H9 (cell line): Measurements from ENCODE around the gene KRT3. TPM values are rescaled to one million over a fixed set of nuclear protein-coding genes. Genes with fewer than 3 reads are reported as not detected.

Experiments
- DNase-seq: peaks from one replicate; pipeline ENCODE4 v3.0.0-alpha.2; 2017
- H2AFZ ChIP-seq: one replicate; pipeline ENCODE4 v1.6.1; 2013; ENCODE audit warnings: mild to moderate bottlenecking, low read length, control low read depth, moderate library complexity
- H2AK5ac ChIP-seq: 2 replicates; pipeline ENCODE4 v1.6.1; 2013; ENCODE audit warnings: low read length, control low read depth, mixed read lengths; ENCODE audit not compliant: insufficient read length
- H2BK120ac ChIP-seq: one replicate; pipeline ENCODE4 v1.6.1; 2013; ENCODE audit warnings: low read depth, mild to moderate bottlenecking, low read length, control low read depth, inconsistent platforms; ENCODE audit not compliant: poor library complexity, severe bottlenecking
- H2BK12ac ChIP-seq: 2 replicates; pipeline ENCODE4 v1.6.1; 2013; ENCODE audit warnings: low read length, control low read depth, mixed read lengths, low read depth; ENCODE audit not compliant: insufficient read length
- H2BK15ac ChIP-seq: 2 replicates; pipeline ENCODE4 v1.6.1; 2013; ENCODE audit warnings: low read depth, low read length, control low read depth
- H2BK20ac ChIP-seq: one replicate; pipeline ENCODE4 v1.6.1; 2013; ENCODE audit warnings: low read depth, mild to moderate bottlenecking, low read length, control low read depth, inconsistent platforms; ENCODE audit not compliant: poor library complexity, severe bottlenecking
- H2BK5ac ChIP-seq: 2 replicates; pipeline ENCODE4 v1.6.1; 2013; ENCODE audit warnings: low read length, control low read depth, mixed read lengths; ENCODE audit not compliant: insufficient read length
- H3K14ac ChIP-seq: 2 replicates; pipeline ENCODE4 v1.6.1; 2013; ENCODE audit warnings: low read length, control low read depth; ENCODE audit not compliant: insufficient read depth
- H3K18ac ChIP-seq: 2 replicates; pipeline ENCODE4 v1.6.1; 2013; ENCODE audit warnings: low read depth, mild to moderate bottlenecking, mixed read lengths, low read length, control low read depth; ENCODE audit not compliant: insufficient read length
- H3K23ac ChIP-seq: 2 replicates; pipeline ENCODE4 v1.6.1; 2013; ENCODE audit warnings: low read length, control low read depth, mixed read lengths, low read depth; ENCODE audit not compliant: insufficient read length
- H3K23me2 ChIP-seq: 2 replicates; pipeline ENCODE4 v1.6.1; 2013; ENCODE audit warnings: low read depth, mild to moderate bottlenecking, mixed read lengths, low read length, control low read depth; ENCODE audit not compliant: insufficient read length, poor library complexity, severe bottlenecking
- H3K27ac ChIP-seq: 2 replicates; pipeline ENCODE4 v1.5.1; 2013; ENCODE audit warnings: low read length, control low read depth, mixed read lengths, low read depth; ENCODE audit not compliant: insufficient read length
- H3K27me3 ChIP-seq: 2 replicates; pipeline ENCODE4 v1.6.1; 2013; ENCODE audit warnings: low read length, control low read depth, inconsistent platforms; ENCODE audit not compliant: insufficient read depth
- H3K4ac ChIP-seq: 2 replicates; pipeline ENCODE4 v1.6.1; 2013; ENCODE audit warnings: low read depth, mild to moderate bottlenecking, control low read depth, inconsistent platforms, low read length, moderate library complexity
- H3K4me1 ChIP-seq: 2 replicates; pipeline ENCODE4 v1.6.1; 2013; ENCODE audit warnings: low read length, control low read depth, inconsistent platforms; ENCODE audit not compliant: insufficient read depth
- H3K4me2 ChIP-seq: 2 replicates; pipeline ENCODE4 v1.6.1; 2013; ENCODE audit warnings: low read length, control low read depth, mixed read lengths; ENCODE audit not compliant: insufficient read length, insufficient read depth
- H3K56ac ChIP-seq: 2 replicates; pipeline ENCODE4 v1.6.1; 2013; ENCODE audit warnings: low read depth, mild to moderate bottlenecking, mixed read lengths, low read length, control low read depth; ENCODE audit not compliant: insufficient read length
- H3K79me1 ChIP-seq: 2 replicates; pipeline ENCODE4 v1.6.1; 2013; ENCODE audit warnings: low read depth, mild to moderate bottlenecking, moderate library complexity, low read length, control low read depth, inconsistent platforms; ENCODE audit not compliant: insufficient read depth, poor library complexity, severe bottlenecking
- H3K79me2 ChIP-seq: 2 replicates; pipeline ENCODE4 v1.6.1; 2013; ENCODE audit warnings: low read length, control low read depth, inconsistent platforms; ENCODE audit not compliant: insufficient read depth
- H3K9ac ChIP-seq: 2 replicates; pipeline ENCODE4 v1.6.1; 2013; ENCODE audit warnings: low read length, control low read depth, mixed read lengths; ENCODE audit not compliant: insufficient read length; ENCODE audit errors: extremely low read depth
- H3K9me3 ChIP-seq: one replicate; pipeline ENCODE4 v1.6.1; 2013; ENCODE audit warnings: low read depth, low read length, inconsistent platforms; ENCODE audit not compliant: control insufficient read depth
- H3T11ph ChIP-seq: one replicate; pipeline ENCODE4 v1.6.1; 2013; ENCODE audit warnings: mild to moderate bottlenecking, low read length, control low read depth, inconsistent platforms
- H4K20me1 ChIP-seq: one replicate; pipeline ENCODE4 v1.6.1; 2013; ENCODE audit not compliant: control insufficient read depth, insufficient read length, insufficient read depth
- H4K5ac ChIP-seq: 2 replicates; pipeline ENCODE4 v1.6.1; 2013; ENCODE audit warnings: low read depth, mild to moderate bottlenecking, mixed read lengths, low read length, control low read depth; ENCODE audit not compliant: insufficient read length
- H4K8ac ChIP-seq: replicated peaks from 2 replicates; pipeline ENCODE4 v1.6.1; 2013; ENCODE audit warnings: low read length, control low read depth, mixed read lengths, low read depth; ENCODE audit not compliant: insufficient read length
- H4K91ac ChIP-seq: 2 replicates; pipeline ENCODE4 v1.6.1; 2013; ENCODE audit warnings: low read depth, mild to moderate bottlenecking, moderate library complexity, mixed read lengths, low read length, control low read depth; ENCODE audit not compliant: insufficient read length
- H3K27ac Mint-ChIP-seq, 3 experiments: 2 replicates in 2 of 3; 3 replicates in 1 of 3; pipeline ENCODE4 v1.8.0; 2020 to 2021; ENCODE audit warnings: mixed read lengths in 3 of 3, mild to moderate bottlenecking in 1 of 3, moderate library complexity in 1 of 3
- H3K27me3 Mint-ChIP-seq: 2 replicates; pipeline ENCODE4 v1.8.0; 2021; ENCODE audit warnings: low read depth, mild to moderate bottlenecking, moderate library complexity, mixed read lengths
- H3K36me3 Mint-ChIP-seq, 3 experiments: 2 replicates in 2 of 3; 3 replicates in 1 of 3; pipeline ENCODE4 v1.8.0; 2020 to 2021; ENCODE audit warnings: low read depth in 3 of 3, mixed read lengths in 3 of 3; ENCODE audit not compliant: insufficient read depth in 1 of 3
- H3K4me1 Mint-ChIP-seq, 2 experiments: 2 replicates each; pipeline ENCODE4 v1.8.0; 2020; ENCODE audit warnings: mixed read lengths in 2 of 2
- H3K4me3 Mint-ChIP-seq, 2 experiments: 2 replicates in 1 of 2; 3 replicates in 1 of 2; pipeline ENCODE4 v1.8.0; 2020 to 2021; ENCODE audit warnings: mild to moderate bottlenecking in 2 of 2, mixed read lengths in 2 of 2, moderate library complexity in 1 of 2
- H3K9me3 Mint-ChIP-seq, 2 experiments: 2 replicates in 1 of 2; 3 replicates in 1 of 2; pipeline ENCODE4 v1.8.0; 2020; ENCODE audit warnings: mild to moderate bottlenecking in 2 of 2, mixed read lengths in 2 of 2, moderate library complexity in 1 of 2
- CTCF ChIP-seq: fragments of 200-600 bp; sonication (generic); conservative IDR thresholded peaks from 3 replicates; pipeline ENCODE4 v1.8.0; 2021; ENCODE audit warnings: antibody characterized with exemption, mild to moderate bottlenecking
- WGBS: extraction: QIAGEN DNeasy Blood & Tissue Kit; methylation state at CpG from one replicate; pipeline ENCODE4 v1.1.7; 2013; ENCODE audit warnings: missing lambda C conversion rate, low lambda C conversion rate, mixed read lengths; ENCODE audit not compliant: insufficient read length; ENCODE audit errors: extremely low coverage; 5-methylcytosine and 5-hydroxymethylcytosine counted together
- total RNA-seq: library from RNA; stranded (reverse); gene quantifications from 2 replicates; pipeline ENCODE4 v1.2.1, GENCODE V29; 2021

KRT3 gene
- total RNA-seq, 1 experiment from 2014 or later, result not detected

GRCh38 chr12:52772188-52772587, 23.7 kb downstream of the KRT3 start:
- Histone ChIP-seq H3K4ac (no peak overlapping the region), H3K4me1 (no peaks in the 10 kb centered on the region), H3K9me3 (no peaks in the 10 kb centered on the region), H3K23me2 (no peaks in the 10 kb centered on the region), H4K5ac (no peak overlapping the region), H2BK15ac (no peak overlapping the region), H3K56ac (no peak overlapping the region), H3K79me2 (no peaks in the 10 kb centered on the region), H2AK5ac (no peak overlapping the region), H3K79me1 (no peaks in the 10 kb centered on the region), H3K14ac (no peak overlapping the region), H3K23ac (no peak overlapping the region), H4K8ac (no peak overlapping the region), H2BK5ac (no peak overlapping the region), H3K9ac (no peak overlapping the region), H3K27me3 (no peaks in the 10 kb centered on the region), H2AFZ (no peak overlapping the region), H3K18ac (no peak overlapping the region), H3T11ph (no peak overlapping the region), H4K20me1 (no peaks in the 10 kb centered on the region), H2BK20ac (no peak overlapping the region), H3K27ac (no peak overlapping the region), H4K91ac (no peak overlapping the region), H2BK12ac (no peak overlapping the region), H2BK120ac (no peak overlapping the region), H3K4me2 (no peak overlapping the region)
- Mint-ChIP-seq H3K36me3 (no peaks in the 10 kb centered on the region), H3K27ac (no peak overlapping the region), H3K9me3 (no peaks in the 10 kb centered on the region; a peak in 1 of 5 replicates), H3K4me3 (no peak overlapping the region), H3K4me1 (no peaks in the 10 kb centered on the region), H3K27me3 (peaks cover 14% of the 10 kb centered on the region)
- no peak for TF ChIP-seq CTCF
- DNase-seq, result no peak
- no CpG with 5 or more reads among the region's 4 CpGs for whole genome bisulfite sequencing
